Measurements from ENCODE around the gene RIPPLY3. TPM values are rescaled to one million over a fixed set of nuclear protein-coding genes. Genes with fewer than 3 reads are reported as not detected.

RIPPLY3 gene
- total and polyA plus RNA-seq, 2 donors (not counting 3 experiments of a cell fraction or from before 2014, with no cell fraction given) = 0.03 TPM; not detected in 1

GRCh38 chr21:36966821-36967768 lies 39.4 kb upstream of the RIPPLY3 start:
- dilution Hi-C loops (cut with MboI; ENCODE audit: extremely low pct_ligation_motif_present, low sequenced_read_pairs) = no loop called here
- CTCF ChIA-PET = interaction anchor here (0.8 to 4.9 kb wide), 8 partner anchors 10 to 43 kb away, joined by 3 to 39 read pairs (median 6); no protein-coding TSS in a partner anchor
- TSS peak; percentile 57 for BruUV-seq (replicated peaks)
- no peaks in the 10 kb centered on the region for H3K9me3 ChIP-seq (replicated peaks; ENCODE audit: control insufficient read depth, insufficient read depth, low read length)
- H4K20me1 ChIP-seq (replicated peaks; ENCODE audit: control insufficient read depth, extremely low read depth, insufficient read depth, low read length) = no peaks in the 10 kb centered on the region
- peak overlapping the region; percentile 57 to 64 (median 63) for H3K4me3 ChIP-seq (replicated peaks in 1 of 3; ENCODE audit: insufficient read depth in 1 of 3, low read depth in 1 of 3, low read length in 3 of 3)
- no peaks in the 10 kb centered on the region for H3K27me3 ChIP-seq (ENCODE audit: control insufficient read depth in 2 of 2, insufficient read depth in 2 of 2, low read length in 2 of 2)
- peak overlapping the region; percentile 80 for H2AFZ ChIP-seq (ENCODE audit: low read depth, low read length)
- H3K79me2 ChIP-seq (ENCODE audit: control insufficient read depth, insufficient read depth, low read length) = no peaks in the 10 kb centered on the region
- H3K4me2 ChIP-seq (ENCODE audit: insufficient read depth, low read length) = peak overlapping the region; percentile 89
- POLR2A ChIA-PET = interaction anchor here (0.7 kb wide), 1 partner anchor 517 kb away, joined by 3 read pairs; no protein-coding TSS in a partner anchor
- TF ChIP-seq, protein P1, sequence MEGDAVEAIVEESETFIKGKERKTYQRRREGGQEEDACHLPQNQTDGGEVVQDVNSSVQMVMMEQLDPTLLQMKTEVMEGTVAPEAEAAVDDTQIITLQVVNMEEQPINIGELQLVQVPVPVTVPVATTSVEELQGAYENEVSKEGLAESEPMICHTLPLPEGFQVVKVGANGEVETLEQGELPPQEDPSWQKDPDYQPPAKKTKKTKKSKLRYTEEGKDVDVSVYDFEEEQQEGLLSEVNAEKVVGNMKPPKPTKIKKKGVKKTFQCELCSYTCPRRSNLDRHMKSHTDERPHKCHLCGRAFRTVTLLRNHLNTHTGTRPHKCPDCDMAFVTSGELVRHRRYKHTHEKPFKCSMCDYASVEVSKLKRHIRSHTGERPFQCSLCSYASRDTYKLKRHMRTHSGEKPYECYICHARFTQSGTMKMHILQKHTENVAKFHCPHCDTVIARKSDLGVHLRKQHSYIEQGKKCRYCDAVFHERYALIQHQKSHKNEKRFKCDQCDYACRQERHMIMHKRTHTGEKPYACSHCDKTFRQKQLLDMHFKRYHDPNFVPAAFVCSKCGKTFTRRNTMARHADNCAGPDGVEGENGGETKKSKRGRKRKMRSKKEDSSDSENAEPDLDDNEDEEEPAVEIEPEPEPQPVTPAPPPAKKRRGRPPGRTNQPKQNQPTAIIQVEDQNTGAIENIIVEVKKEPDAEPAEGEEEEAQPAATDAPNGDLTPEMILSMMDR (IDR thresholded peaks at IDR 0.05; ENCODE audit: extremely low read depth in 1 of 2, insufficient read depth in 1 of 2, low read depth in 1 of 2, low read length in 2 of 2) = no peak
- TF ChIP-seq EZH2 (IDR thresholded peaks at IDR 0.05; ENCODE audit: borderline replicate concordance, low read depth, low read length, severe bottlenecking) = no peak
- TF ChIP-seq JUN (IDR thresholded peaks at IDR 0.05; ENCODE audit: borderline replicate concordance, insufficient read depth, insufficient read length, low read depth) = no peak
- TF ChIP-seq POLR2AphosphoS5 (IDR thresholded peaks at IDR 0.05; ENCODE audit: insufficient read depth, low read depth, low read length) = no peak
- no peaks in the 10 kb centered on the region for H3K9me1 ChIP-seq (replicated peaks; ENCODE audit: control insufficient read depth, extremely low read depth, insufficient read depth, low read length)
- DNase-seq (ENCODE audit: low read depth, low spot score) (peak; percentile 88), FAIRE-seq (peak; percentile 89)
- H3K4me1 ChIP-seq (ENCODE audit: control insufficient read depth, extremely low read depth, insufficient read depth, low read length) = peaks cover 9% of the 10 kb centered on the region
- no peaks in the 10 kb centered on the region for H3K36me3 ChIP-seq (ENCODE audit: control insufficient read depth in 2 of 2, extremely low read depth in 1 of 2, insufficient read depth in 2 of 2, low read length in 2 of 2)
- H3K9ac ChIP-seq (replicated peaks; ENCODE audit: extremely low read depth, insufficient read depth, low read length) = peak overlapping the region; percentile 60
- intact Hi-C loops (cut with micrococcal nuclease) = no loop called here
- peak overlapping the region; percentile 70 for H3K27ac ChIP-seq (ENCODE audit: insufficient read depth, low read depth, low read length)
